EL (cell line): ENCODE measurements around the gene DNAJC7.
A peak's percentile ranks its signal among the peaks of the same experiment; 100 is the strongest.
"Not testable (repeated sequence)": the region's sequence is repeated elsewhere in the genome, so short reads cannot be mapped to it uniquely, and the experiment has no call there.

Experiments
- DNase-seq: peaks from one replicate; pipeline ENCODE4 v3.0.0-alpha.2; 2016

Gene DNAJC7

DNA sequence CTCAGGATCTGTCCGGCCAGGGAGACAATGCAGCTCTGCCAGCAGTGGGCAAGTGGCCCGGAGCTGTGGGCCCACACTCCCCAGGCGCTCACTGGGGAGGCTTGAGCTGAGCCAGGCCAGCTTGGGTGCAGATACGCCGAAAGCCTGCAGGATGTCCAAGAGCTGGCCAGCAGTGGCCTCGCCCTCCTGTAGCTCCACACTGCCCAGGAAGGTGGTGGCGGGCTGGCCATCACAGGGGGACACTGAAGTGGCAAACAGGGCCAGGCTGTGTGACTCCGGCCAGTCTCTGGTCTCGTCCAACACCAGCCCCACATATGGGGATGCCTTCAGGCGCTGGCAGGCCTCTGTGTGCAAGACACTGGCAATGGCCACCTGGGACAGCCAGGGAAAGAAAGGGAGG is 23.6 kb upstream of the DNAJC7 start:
- DNase-seq = no peak

GRCh38 chr17:42039794-42040763 is 22.8 kb upstream of the DNAJC7 start:
- DNase-seq = no peak

DNA sequence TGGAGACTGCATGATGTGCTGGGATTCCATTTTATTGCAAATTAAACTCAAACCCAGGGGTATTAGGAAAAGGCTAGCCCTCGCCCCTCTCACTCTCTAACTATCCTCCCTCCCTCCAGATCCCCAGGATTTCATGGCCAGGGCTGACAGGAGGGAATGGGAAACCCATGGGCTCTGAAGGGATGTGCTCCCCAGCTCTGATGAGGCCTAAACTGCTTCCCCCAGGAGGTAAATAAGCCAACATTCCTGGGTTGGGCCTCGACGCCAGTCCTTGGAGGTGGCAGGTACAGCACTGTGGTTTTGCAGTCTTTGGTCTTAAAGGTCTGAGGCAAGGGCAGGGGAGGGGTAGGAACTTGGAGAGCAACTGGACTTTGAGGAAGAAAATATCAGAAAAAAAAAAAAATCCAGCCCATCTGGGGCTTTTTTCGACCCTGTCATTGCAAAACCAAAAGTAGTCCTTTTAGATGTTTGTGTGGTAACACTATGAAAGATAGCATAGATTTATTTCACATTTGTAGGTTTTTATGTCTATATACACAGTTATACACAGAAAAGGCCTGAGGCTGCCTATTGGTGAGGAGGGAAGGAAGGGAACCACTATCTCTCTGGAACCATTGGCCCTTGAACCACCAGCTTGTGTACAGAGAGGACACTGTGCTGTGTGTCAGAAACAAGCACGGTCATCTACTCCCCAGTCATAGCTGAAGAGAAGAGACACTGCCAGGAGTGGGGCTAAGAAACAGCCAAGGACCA is 21.2 kb upstream of the DNAJC7 start:
- DNase-seq = no peak

- DNase-seq = no peak
Observed at GRCh38 chr17:42034059-42034458, 16.8 kb upstream of the DNAJC7 start.

- no peak for DNase-seq
Observed at GRCh38 chr17:42031584-42031983, 14.3 kb upstream of the DNAJC7 start.

DNA sequence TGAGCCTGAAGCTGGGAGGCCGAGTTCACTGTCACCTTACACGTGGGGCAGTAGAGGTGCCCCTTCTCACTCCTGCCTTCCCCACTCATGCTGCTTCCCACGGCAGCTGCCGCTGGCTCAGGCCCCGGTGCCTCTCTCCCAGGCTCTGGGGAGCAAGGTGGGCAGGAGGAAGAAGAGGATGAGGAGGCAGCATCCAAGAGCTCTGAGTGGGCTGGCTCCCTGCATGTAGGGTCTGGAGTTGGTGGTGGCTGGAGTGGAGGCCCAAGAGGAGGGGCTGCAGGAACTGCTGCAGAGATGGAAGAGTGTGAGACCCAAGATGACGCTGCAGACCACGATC is 11.5 kb upstream of the DNAJC7 start:
- no peak for DNase-seq

- DNase-seq = peak; percentile 28
Observed at GRCh38 chr17:42027961-42028790, 10.9 kb upstream of the DNAJC7 start.

GRCh38 chr17:42027590-42027889 is 10.3 kb upstream of the DNAJC7 start:
- no peak for DNase-seq

- no peak for DNase-seq
Observed at GRCh38 chr17:42026857-42027589, 9.8 kb upstream of the DNAJC7 start.

GRCh38 chr17:42025936-42026335 is 8.7 kb upstream of the DNAJC7 start:
- no peak for DNase-seq

- DNase-seq = no peak
Observed at GRCh38 chr17:42025191-42025579, 7.9 kb upstream of the DNAJC7 start.

DNA sequence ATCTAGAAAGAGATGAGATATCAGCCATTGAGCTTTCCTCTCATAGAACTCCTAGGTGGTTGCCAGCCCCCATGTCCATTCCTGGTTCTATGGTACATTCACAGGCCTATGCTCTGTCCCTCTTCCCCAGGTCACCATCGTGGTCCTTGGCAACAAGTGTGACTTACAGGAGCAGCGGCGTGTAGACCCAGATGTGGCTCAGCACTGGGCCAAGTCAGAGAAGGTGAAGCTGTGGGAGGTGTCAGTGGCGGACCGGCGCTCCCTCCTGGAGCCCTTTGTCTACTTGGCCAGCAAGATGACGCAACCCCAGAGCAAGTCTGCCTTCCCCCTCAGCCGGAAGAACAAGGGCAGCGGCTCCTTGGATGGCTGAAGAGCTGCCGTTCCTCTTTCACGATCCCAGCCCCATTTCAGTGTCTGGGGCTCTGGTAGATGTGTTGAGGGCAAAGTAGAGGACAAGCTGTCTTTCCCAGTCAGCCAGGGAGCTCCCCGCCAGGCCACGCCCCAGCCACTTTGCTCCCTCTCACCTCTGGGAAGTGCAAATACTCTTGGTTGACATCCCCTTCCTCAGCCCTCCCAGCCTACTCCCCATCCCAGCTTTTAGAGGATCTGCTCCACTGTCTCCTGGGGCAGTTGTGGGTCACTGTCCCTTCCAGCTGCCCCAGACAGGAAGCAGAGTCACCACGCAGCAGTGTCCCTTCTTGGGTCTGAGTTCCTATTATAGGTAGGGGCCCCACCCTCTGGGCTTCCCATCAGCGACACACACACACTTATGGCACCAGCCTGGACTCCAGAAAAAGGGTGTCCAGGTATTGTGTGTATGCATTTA is 6.5 kb upstream of the DNAJC7 start:
- DNase-seq = no peak

DNA sequence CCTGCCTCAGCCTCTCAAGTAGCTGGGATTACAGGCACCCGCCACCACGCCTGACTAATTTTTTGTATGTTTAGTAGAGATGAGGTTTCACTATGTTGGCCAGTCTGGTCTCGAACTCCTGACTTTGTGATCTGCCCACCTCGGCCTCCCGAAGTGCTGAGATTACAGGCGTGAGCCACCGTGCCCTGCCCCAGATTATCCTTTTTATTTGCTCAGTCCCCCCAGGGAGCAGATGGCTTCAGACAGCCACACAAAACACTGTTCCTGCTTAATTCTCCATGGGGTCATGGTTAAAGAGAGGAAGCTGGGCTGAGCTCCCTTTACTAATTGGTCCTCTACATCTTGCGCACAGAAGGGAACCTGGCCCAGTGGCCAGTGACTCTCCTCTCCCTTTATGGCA is 3.6 kb upstream of the DNAJC7 start:
- DNase-seq = not testable (repeated sequence)

- peak; percentile 92 for DNase-seq
Observed at GRCh38 chr17:42019509-42020404, 2.5 kb upstream of the DNAJC7 start, which contains the start of gene NKIRAS2. NKIRAS2 (plus strand) TSS chr17:42020090; CDS start chr17:42021578, 1,488 bp downstream.

DNA sequence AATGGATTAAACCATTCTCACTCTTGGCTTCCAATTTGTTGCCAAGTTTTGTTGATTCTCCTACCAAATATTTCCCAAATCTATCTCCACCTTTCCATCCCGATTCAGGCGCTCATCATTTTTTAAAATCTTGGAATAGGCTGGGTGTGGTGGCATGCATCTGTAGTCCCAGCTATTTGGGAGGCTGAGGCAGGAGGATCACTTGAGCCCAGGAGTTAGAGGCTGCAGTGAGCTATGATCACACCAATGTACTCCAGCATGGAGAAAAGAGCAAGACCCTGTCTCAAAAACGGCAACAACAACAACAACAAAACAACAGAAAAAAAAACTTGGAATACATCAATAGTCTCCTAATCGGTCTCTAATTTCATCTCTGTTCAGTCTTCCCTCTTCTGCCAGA is 1.7 kb upstream of the DNAJC7 start:
- no peak for DNase-seq

DNA sequence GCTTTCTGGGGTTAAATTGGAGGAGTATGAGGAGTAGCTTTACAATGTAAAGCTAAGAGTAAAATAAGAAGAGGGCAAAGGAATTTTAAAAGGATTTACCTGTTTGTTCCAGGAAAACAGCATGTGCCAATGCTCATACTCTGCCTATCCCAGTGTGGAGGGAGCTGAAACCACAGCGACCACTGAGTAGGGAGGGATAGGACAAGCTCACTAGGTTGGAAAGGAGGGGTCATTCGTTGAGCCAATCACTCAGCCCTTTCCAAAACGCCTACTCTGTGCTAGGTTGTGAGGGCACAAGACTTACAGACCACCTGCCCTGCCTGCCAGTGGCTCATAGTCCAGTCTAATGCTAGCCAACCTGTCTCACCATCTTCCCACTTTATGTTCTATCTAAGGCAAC is 1.1 kb upstream of the DNAJC7 start:
- no peak for DNase-seq

- DNase-seq = no peak
Observed at GRCh38 chr17:42017866-42018200, 594 bp upstream of the DNAJC7 start.

- no peak for DNase-seq
Observed at GRCh38 chr17:42016411-42016831, 818 bp downstream of the DNAJC7 start.

GRCh38 chr17:42013740-42014139 is 3.5 kb downstream of the DNAJC7 start:
- not testable (repeated sequence) for DNase-seq

GRCh38 chr17:42012363-42012762 is 4.9 kb downstream of the DNAJC7 start:
- not testable (repeated sequence) for DNase-seq
